Activated CD8-positive, alpha-beta memory T cell treated with anti-CD3 and anti-CD28 coated beads, Interleukin-2, amount 50 U/mL, for 24 hours (primary cell): ENCODE results near the gene DNM3.
"Not testable (repeated sequence)": the region's sequence is repeated elsewhere in the genome, so short reads cannot be mapped to it uniquely, and the experiment has no call there.

ENCODE experiments used
- DNase-seq: peaks from one replicate; pipeline ENCODE4 v3.0.0-alpha.2; 2020; ENCODE audit errors: extremely low read depth

The DNM3 gene

GRCh38 chr1:172420385-172420784 lies 579.1 kb downstream of the DNM3 start, which contains the start of gene C1orf105:
Gene C1orf105, plus strand, starts transcription at chr1:172420685. Its CDS starts 201 bp downstream, at chr1:172420886.
- DNase-seq: no peak

DNA sequence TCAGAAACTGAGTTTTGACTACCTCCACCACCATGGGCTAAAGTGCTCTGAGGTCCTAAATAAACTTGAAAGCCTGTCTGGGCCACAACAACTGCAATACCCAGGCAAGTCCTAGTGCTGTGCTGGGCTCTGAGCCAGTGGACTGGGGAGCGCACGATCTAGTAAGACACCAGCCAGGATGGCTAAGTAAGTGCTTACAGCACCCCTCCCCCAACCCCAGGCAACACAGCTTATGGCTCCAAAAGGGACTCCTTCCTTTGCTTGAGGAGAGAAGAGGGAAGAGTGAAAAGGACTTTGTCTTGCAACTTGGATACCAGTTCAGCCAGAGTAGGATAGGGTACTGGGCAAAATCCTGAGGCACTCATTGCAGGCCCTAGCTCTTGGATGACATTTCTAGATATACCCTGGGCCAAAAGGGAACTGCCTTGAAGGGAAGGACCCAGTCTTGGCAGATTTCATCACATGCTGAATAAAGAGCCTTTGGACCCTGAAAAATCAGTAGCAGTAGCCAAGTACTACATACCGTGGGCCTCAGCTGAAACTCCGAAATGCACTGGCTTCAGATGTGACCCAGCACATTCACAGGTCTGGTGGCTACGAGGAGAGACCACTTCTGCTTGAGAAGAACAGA lies 580.8 kb downstream of the DNM3 start:
- no peak for DNase-seq

DNA sequence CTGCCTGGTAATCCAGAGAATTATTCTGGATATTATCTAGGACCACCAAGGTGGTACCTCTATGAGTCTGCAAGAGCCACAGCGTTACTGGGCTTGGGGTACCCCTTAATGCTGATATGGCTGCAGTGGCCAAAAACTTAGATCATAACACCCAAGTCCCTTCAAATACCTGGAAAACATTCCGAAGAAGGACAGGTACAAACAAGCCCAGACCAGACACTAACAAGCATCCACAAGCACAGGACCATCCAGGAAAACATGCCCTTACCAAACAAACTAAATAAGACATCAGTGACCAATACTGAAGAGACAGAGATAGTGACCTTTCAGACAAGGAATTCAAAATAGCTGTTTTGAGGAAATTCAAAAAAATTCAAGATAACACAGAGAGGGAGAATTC lies 582.0 kb downstream of the DNM3 start:
- no peak for DNase-seq

GRCh38 chr1:172425339-172425738 lies 584.0 kb downstream of the DNM3 start:
- DNase-seq: no peak

DNA sequence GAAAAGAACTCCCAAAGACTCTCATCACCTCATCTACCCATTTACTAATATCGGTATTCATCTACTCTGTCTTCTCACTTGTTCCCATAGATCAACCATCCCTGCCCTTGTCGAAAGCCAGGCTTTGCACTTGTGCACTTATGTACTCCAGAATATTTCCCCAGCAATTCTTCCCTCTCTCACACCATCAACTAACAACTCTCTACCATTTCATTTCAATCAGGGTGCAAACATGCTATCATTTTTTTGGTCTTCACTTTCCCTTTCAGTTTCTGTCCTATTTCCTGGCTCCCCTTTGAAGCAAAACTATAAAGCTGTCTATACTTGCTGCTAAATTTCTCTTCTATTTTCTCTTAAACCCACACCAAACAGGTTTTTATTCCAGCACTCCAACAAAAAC lies 585.9 kb downstream of the DNM3 start:
- no peak for DNase-seq

- DNase-seq: no peak
These were observed 588.2 kb downstream of the DNM3 start for GRCh38 chr1:172429331-172430127.

DNA sequence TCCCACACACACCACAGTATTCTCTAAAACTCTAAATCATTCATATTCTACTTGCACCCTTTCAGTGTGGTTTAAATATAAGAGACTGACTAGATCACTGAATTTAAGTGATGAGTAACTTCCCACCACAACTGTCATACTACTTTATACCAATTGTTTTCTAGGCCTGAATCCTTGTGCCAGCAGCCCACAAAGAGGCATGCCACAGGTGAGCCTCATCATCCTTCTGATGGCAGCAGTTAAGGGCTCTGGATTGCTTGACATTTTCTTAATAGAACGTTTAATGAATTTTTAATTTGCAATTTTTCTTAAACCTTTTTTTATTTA lies 588.8 kb downstream of the DNM3 start:
- no peak for DNase-seq

GRCh38 chr1:172431204-172431603 lies 589.9 kb downstream of the DNM3 start:
- no peak for DNase-seq

GRCh38 chr1:172431721-172432192 lies 590.5 kb downstream of the DNM3 start:
- no peak for DNase-seq

GRCh38 chr1:172437183-172437582 lies 595.9 kb downstream of the DNM3 start:
- not testable (repeated sequence) for DNase-seq

- DNase-seq: no peak
These were observed 601.1 kb downstream of the DNM3 start for GRCh38 chr1:172442404-172442803.

- no peak for DNase-seq
These were observed 601.7 kb downstream of the DNM3 start for GRCh38 chr1:172442843-172443565.

- peak; percentile 83 for DNase-seq
These were observed 602.6 kb downstream of the DNM3 start, which contains the start of gene PIGC for GRCh38 chr1:172443666-172444453. Gene PIGC, minus strand, starts transcription at chr1:172444069. Its CDS starts 1,447 bp downstream, at chr1:172442622.

GRCh38 chr1:172446547-172446946 lies 605.2 kb downstream of the DNM3 start:
- no peak for DNase-seq

GRCh38 chr1:172447641-172448040 lies 606.3 kb downstream of the DNM3 start:
- DNase-seq: no peak

DNA sequence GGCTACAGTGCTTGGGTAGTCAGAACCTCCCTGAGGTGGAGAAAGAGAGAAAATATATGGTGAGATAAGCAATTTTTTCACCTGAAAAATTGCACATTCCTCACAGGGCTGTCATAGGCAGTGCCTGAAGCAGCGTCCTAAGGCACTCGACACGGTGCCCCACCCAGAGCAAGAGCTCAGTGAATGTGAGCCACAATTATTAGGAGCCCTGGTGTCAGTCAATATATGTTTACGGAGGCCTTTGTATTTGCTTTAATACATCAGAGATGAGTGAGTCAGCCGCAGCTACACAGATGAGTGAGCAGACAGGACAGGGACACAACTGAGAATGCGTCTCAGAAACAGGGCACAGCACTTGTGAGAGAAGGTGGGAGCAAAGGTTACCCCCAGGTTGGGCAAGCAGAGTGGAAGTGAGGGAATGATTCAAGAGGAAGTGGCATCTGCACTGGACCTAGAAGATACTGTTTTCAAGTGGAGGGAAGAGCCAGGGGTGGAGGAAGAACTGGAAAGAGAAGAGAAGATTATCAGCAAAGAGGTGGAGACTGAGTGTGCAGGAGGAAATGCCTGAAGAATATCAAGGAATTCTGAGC lies 607.8 kb downstream of the DNM3 start:
- DNase-seq: no peak

GRCh38 chr1:172449585-172450523 lies 608.6 kb downstream of the DNM3 start:
- DNase-seq: no peak

DNA sequence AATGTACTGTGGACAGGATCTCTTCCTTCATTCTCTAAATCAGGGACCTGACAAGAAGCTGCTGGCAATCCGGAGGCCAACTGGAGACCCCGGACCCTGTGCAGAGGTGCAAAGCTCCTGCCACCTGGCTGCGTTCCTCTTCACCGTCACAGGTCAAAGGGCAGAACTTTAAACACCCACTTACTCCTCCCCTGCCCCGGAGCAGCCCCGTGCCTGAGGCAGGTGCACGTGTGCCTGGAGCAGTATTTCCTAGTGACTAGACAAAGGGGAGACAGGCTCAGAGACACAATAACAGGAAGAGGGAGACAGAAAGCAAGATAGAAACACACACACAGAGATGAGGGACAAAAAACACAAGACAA lies 609.2 kb downstream of the DNM3 start:
- no peak for DNase-seq

GRCh38 chr1:172451002-172451443 lies 609.7 kb downstream of the DNM3 start:
- DNase-seq: no peak

GRCh38 chr1:172452536-172453152 lies 611.3 kb downstream of the DNM3 start:
- no peak for DNase-seq
